Nephron (organoid): Measurements from ENCODE around the gene TBCK.

ENCODE experiments used
- H3K27ac Mint-ChIP-seq, 3 experiments: 2 replicates each; pipeline ENCODE4 v1.8.0; 2020; ENCODE audit warnings: mixed read lengths in 3 of 3, mild to moderate bottlenecking in 2 of 3, moderate library complexity in 1 of 3
- H3K27me3 Mint-ChIP-seq: 2 replicates; pipeline ENCODE4 v1.8.0; 2021; ENCODE audit warnings: low read depth, mild to moderate bottlenecking, moderate library complexity, mixed read lengths
- H3K36me3 Mint-ChIP-seq: 2 replicates; pipeline ENCODE4 v1.8.0; 2020; ENCODE audit warnings: low read depth, mixed read lengths
- H3K4me1 Mint-ChIP-seq: 2 replicates; pipeline ENCODE4 v1.8.0; 2020; ENCODE audit warnings: mixed read lengths
- H3K4me3 Mint-ChIP-seq, 3 experiments: 2 replicates each; pipeline ENCODE4 v1.8.0; 2020; ENCODE audit warnings: mild to moderate bottlenecking in 3 of 3, mixed read lengths in 3 of 3, moderate library complexity in 2 of 3
- H3K9me3 Mint-ChIP-seq: 2 replicates; pipeline ENCODE4 v1.8.0; 2020; ENCODE audit warnings: mixed read lengths
- CTCF ChIP-seq, 3 experiments: fragments of 200-600 bp; sonication (generic); IDR thresholded peaks; one replicate each; pipeline ENCODE4 v1.5.0; 2021; ENCODE audit warnings: antibody characterized with exemption in 3 of 3; ENCODE audit not compliant: unreplicated experiment in 3 of 3

The TBCK gene

GRCh38 chr4:106247600-106247999 lies 68.4 kb downstream of the TBCK start:
- H3K9me3 Mint-ChIP-seq, result no peaks in the 10 kb centered on the region
- no peak overlapping the region for H3K4me3 Mint-ChIP-seq
- H3K36me3 Mint-ChIP-seq, result peaks cover 22% of the 10 kb centered on the region
- no peaks in the 10 kb centered on the region for H3K4me1 Mint-ChIP-seq
- H3K27ac Mint-ChIP-seq, result no peak overlapping the region
- H3K27me3 Mint-ChIP-seq, result no peaks in the 10 kb centered on the region
- no peak for TF ChIP-seq CTCF (IDR thresholded peaks at IDR 0.05; ENCODE audit: unreplicated experiment in 3 of 3)

- Mint-ChIP-seq H3K9me3 (no peaks in the 10 kb centered on the region), H3K36me3 (peaks cover 26% of the 10 kb centered on the region), H3K27me3 (no peaks in the 10 kb centered on the region)
These were observed 69.6 kb downstream of the TBCK start for GRCh38 chr4:106246441-106246840.

GRCh38 chr4:106245176-106245575 lies 70.8 kb downstream of the TBCK start:
- H3K27me3 Mint-ChIP-seq, result no peaks in the 10 kb centered on the region
- TF ChIP-seq CTCF (IDR thresholded peaks at IDR 0.05; ENCODE audit: unreplicated experiment in 3 of 3), result no peak
- H3K36me3 Mint-ChIP-seq, result peaks cover 21% of the 10 kb centered on the region
- no peaks in the 10 kb centered on the region for H3K4me1 Mint-ChIP-seq
- H3K9me3 Mint-ChIP-seq, result no peaks in the 10 kb centered on the region
- H3K4me3 Mint-ChIP-seq, result no peak overlapping the region
- no peak overlapping the region for H3K27ac Mint-ChIP-seq

More at GRCh38 chr4:106246441-106246840, 69.6 kb downstream of the TBCK start:
- Mint-ChIP-seq H3K4me1 (no peaks in the 10 kb centered on the region), H3K4me3 (no peak overlapping the region), H3K27ac (no peak overlapping the region)
- no peak for TF ChIP-seq CTCF (IDR thresholded peaks at IDR 0.05; ENCODE audit: unreplicated experiment in 3 of 3)

GRCh38 chr4:106240699-106241098 lies 75.3 kb downstream of the TBCK start:
- H3K27ac Mint-ChIP-seq, result no peak overlapping the region
- H3K9me3 Mint-ChIP-seq, result no peaks in the 10 kb centered on the region
- no peaks in the 10 kb centered on the region for H3K27me3 Mint-ChIP-seq
- no peak for TF ChIP-seq CTCF (IDR thresholded peaks at IDR 0.05; ENCODE audit: unreplicated experiment in 3 of 3)
- peaks cover 12% of the 10 kb centered on the region for H3K36me3 Mint-ChIP-seq
- H3K4me1 Mint-ChIP-seq, result no peaks in the 10 kb centered on the region
- no peak overlapping the region for H3K4me3 Mint-ChIP-seq

- H3K36me3 Mint-ChIP-seq, result peaks cover 18% of the 10 kb centered on the region
These were observed 77.1 kb downstream of the TBCK start for GRCh38 chr4:106238820-106239420.

More at GRCh38 chr4:106238820-106239420, 77.1 kb downstream of the TBCK start:
- Mint-ChIP-seq H3K9me3 (no peaks in the 10 kb centered on the region), H3K27ac (no peak overlapping the region), H3K4me1 (no peaks in the 10 kb centered on the region), H3K4me3 (no peak overlapping the region), H3K27me3 (no peaks in the 10 kb centered on the region)
- peak; percentile 51 to 61 (median 53) for TF ChIP-seq CTCF (IDR thresholded peaks at IDR 0.05; ENCODE audit: unreplicated experiment in 3 of 3)
